GF-D8 (cell line): ENCODE results near the gene PMM2.
"Not testable (repeated sequence)": the region's sequence is repeated elsewhere in the genome, so short reads cannot be mapped to it uniquely, and the experiment has no call there.

Experiments
- DNase-seq: peaks from one replicate; lab custom pipeline; 2025; lab: John Stamatoyannopoulos, UW

Gene PMM2

GRCh38 chr16:8818504-8819270 is 21.0 kb downstream of the PMM2 start:
- DNase-seq = no peak

GRCh38 chr16:8819411-8820034 is 21.9 kb downstream of the PMM2 start:
- DNase-seq = no peak

GRCh38 chr16:8822403-8822802 is 24.8 kb downstream of the PMM2 start:
- no peak for DNase-seq

GRCh38 chr16:8826278-8826879 is 28.7 kb downstream of the PMM2 start:
- DNase-seq = no peak

- no peak for DNase-seq
Observed at GRCh38 chr16:8828541-8829165, 31.0 kb downstream of the PMM2 start.

GRCh38 chr16:8831450-8831849 is 33.8 kb downstream of the PMM2 start:
- DNase-seq = no peak

GRCh38 chr16:8831871-8832716 is 34.5 kb downstream of the PMM2 start:
- no peak for DNase-seq

- DNase-seq = no peak
Observed at GRCh38 chr16:8832717-8833105, 35.1 kb downstream of the PMM2 start.

GRCh38 chr16:8836797-8837196 is 39.2 kb downstream of the PMM2 start:
- not testable (repeated sequence) for DNase-seq

- not testable (repeated sequence) for DNase-seq
Observed at GRCh38 chr16:8837594-8837993, 40.0 kb downstream of the PMM2 start.

- DNase-seq = not testable (repeated sequence)
Observed at GRCh38 chr16:8842016-8842415, 44.4 kb downstream of the PMM2 start.

GRCh38 chr16:8843296-8843695 is 45.7 kb downstream of the PMM2 start:
- not testable (repeated sequence) for DNase-seq

- DNase-seq = no peak
Observed at GRCh38 chr16:8845699-8846298, 48.2 kb downstream of the PMM2 start.

GRCh38 chr16:8846401-8846932 is 48.8 kb downstream of the PMM2 start:
- DNase-seq = no peak

- no peak for DNase-seq
Observed at GRCh38 chr16:8847145-8847544, 49.5 kb downstream of the PMM2 start.

- no peak for DNase-seq
Observed at GRCh38 chr16:8847623-8848022, 50.0 kb downstream of the PMM2 start.

- DNase-seq = no peak
Observed at GRCh38 chr16:8848231-8848938, 50.7 kb downstream of the PMM2 start.

GRCh38 chr16:8848939-8849391 is 51.3 kb downstream of the PMM2 start:
- DNase-seq = no peak

GRCh38 chr16:8849411-8850011 is 51.9 kb downstream of the PMM2 start:
- DNase-seq = no peak

GRCh38 chr16:8850279-8850885 is 52.7 kb downstream of the PMM2 start:
- peak; percentile 73 for DNase-seq
